Suppressor macrophage (primary cell): ENCODE measurements around the gene C1orf53.
"Not testable (repeated sequence)": the region's sequence is repeated elsewhere in the genome, so short reads cannot be mapped to it uniquely, and the experiment has no call there.

Experiments
- DNase-seq, 4 experiments: peaks; one replicate each; pipeline ENCODE4 v3.0.0-alpha.2; 2020 to 2022
- total RNA-seq, 17 experiments: gene quantifications; one replicate each; lab custom pipeline; 2026; ENCODE audit warnings: mixed read lengths in 6 of 17, inconsistent platforms in 3 of 17; lab: John Stamatoyannopoulos, UW

C1orf53 gene
- 0.21 to 1.2 (median 0.45) reads per million in 17 experiments for total RNA-seq

GRCh38 chr1:197902454-197903195, at the start of gene C1orf53:
C1orf53 (plus strand) TSS chr1:197902630; CDS start chr1:197902650, 20 bp downstream.
- peak; percentile 89 to 96 (median 93) for DNase-seq

GRCh38 chr1:197855751-197856150, 46.7 kb upstream of the C1orf53 start:
- not testable (repeated sequence) for DNase-seq

- no peak for DNase-seq
These were observed 45.0 kb upstream of the C1orf53 start for GRCh38 chr1:197857477-197857876.

- DNase-seq = no peak
These were observed 43.4 kb upstream of the C1orf53 start for GRCh38 chr1:197859024-197859423.

- DNase-seq = no peak
These were observed 40.2 kb upstream of the C1orf53 start for GRCh38 chr1:197862221-197862620.

GRCh38 chr1:197862671-197863070, 39.8 kb upstream of the C1orf53 start:
- no peak for DNase-seq

GRCh38 chr1:197865809-197866208, 36.6 kb upstream of the C1orf53 start:
- DNase-seq = no peak

- peak; percentile 66 to 82 (median 73) for DNase-seq
These were observed 33.5 kb upstream of the C1orf53 start for GRCh38 chr1:197868751-197869489.

GRCh38 chr1:197869490-197870077, 32.8 kb upstream of the C1orf53 start:
- DNase-seq = no peak

- no peak for DNase-seq
These were observed 25.5 kb upstream of the C1orf53 start for GRCh38 chr1:197876894-197877293.

- not testable (repeated sequence) for DNase-seq
These were observed 22.0 kb upstream of the C1orf53 start for GRCh38 chr1:197880385-197880784.

GRCh38 chr1:197882241-197882640, 20.2 kb upstream of the C1orf53 start:
- DNase-seq = not testable (repeated sequence)

GRCh38 chr1:197884173-197884572, 18.3 kb upstream of the C1orf53 start:
- no peak for DNase-seq

GRCh38 chr1:197890936-197891335, 11.5 kb upstream of the C1orf53 start:
- no peak for DNase-seq

GRCh38 chr1:197892684-197893083, 9.7 kb upstream of the C1orf53 start:
- no peak for DNase-seq

GRCh38 chr1:197896301-197896700, 6.1 kb upstream of the C1orf53 start:
- no peak for DNase-seq

- no peak for DNase-seq
These were observed 3.4 kb upstream of the C1orf53 start for GRCh38 chr1:197899037-197899436.

GRCh38 chr1:197902131-197902453, 338 bp upstream of the C1orf53 start:
- no peak for DNase-seq

GRCh38 chr1:197903196-197903514, 725 bp downstream of the C1orf53 start:
- no peak for DNase-seq

- DNase-seq = no peak
These were observed 1.8 kb downstream of the C1orf53 start for GRCh38 chr1:197904126-197904787.

GRCh38 chr1:197905699-197906351, 3.4 kb downstream of the C1orf53 start:
- no peak for DNase-seq

- no peak for DNase-seq
These were observed 5.6 kb downstream of the C1orf53 start for GRCh38 chr1:197907846-197908616.
